Activated CD4-positive, alpha-beta T cell treated with anti-CD3 and anti-CD28 coated beads for 36 hours (primary cell): ENCODE measurements around the gene MRFAP1L1. TPM values are rescaled to one million over a fixed set of nuclear protein-coding genes. Genes with fewer than 3 reads are reported as not detected.

Source experiments
- ATAC-seq: fragments of 200-7000 bp; cut with Tn5 transposase; one replicate; pipeline ENCODE4 v1.10.0; 2021; ENCODE audit warnings: mild to moderate bottlenecking, moderate library complexity
- CTCF ChIA-PET: fragments of 350-600 bp; sonication (Branson Sonifier 250); formaldehyde crosslinking; loops from one replicate; lab custom pipeline; 2021; ENCODE audit warnings: antibody characterized with exemption; lab: Charles Lee
- POLR2A ChIA-PET: fragments of 350-600 bp; sonication (Branson Sonifier 250); formaldehyde crosslinking; loops from one replicate; lab custom pipeline; 2021; ENCODE audit warnings: antibody characterized with exemption, inconsistent platforms; lab: Charles Lee
- DNase-seq: peaks from one replicate; pipeline ENCODE4 v3.0.0-alpha.2; 2020
- H3K27ac Mint-ChIP-seq: one replicate; pipeline ENCODE4 v1.8.0; 2021; ENCODE audit warnings: mixed read lengths
- H3K27me3 Mint-ChIP-seq: one replicate; pipeline ENCODE4 v1.8.0; 2021; ENCODE audit warnings: mixed read lengths
- H3K36me3 Mint-ChIP-seq: one replicate; pipeline ENCODE4 v1.8.0; 2021; ENCODE audit warnings: low read depth, mixed read lengths
- H3K4me1 Mint-ChIP-seq: one replicate; pipeline ENCODE4 v1.8.0; 2021; ENCODE audit warnings: mixed read lengths
- H3K4me3 Mint-ChIP-seq: one replicate; pipeline ENCODE4 v1.8.0; 2021; ENCODE audit warnings: mild to moderate bottlenecking, moderate library complexity, mixed read lengths
- H3K9me3 Mint-ChIP-seq: one replicate; pipeline ENCODE4 v1.8.0; 2021; ENCODE audit warnings: low read depth, mixed read lengths
- intact Hi-C, 2 experiments: fragments of 100-400 bp; cut with DNase I in 1 of 2; cut with micrococcal nuclease in 1 of 2; formaldehyde crosslinking; loops; one replicate each; pipeline versions ENCODE4 v1.14.2 to v1.15.1; 2022 to 2024; cut with DNase I, micrococcal nuclease
- total RNA-seq, 2 experiments: library from RNA; stranded (reverse); gene quantifications; one replicate each; pipeline ENCODE4 v1.2.3, GENCODE V29; 2021

The MRFAP1L1 gene
- total RNA-seq, 2 experiments from 2014 or later: 36.4 to 45.0 TPM

DNA sequence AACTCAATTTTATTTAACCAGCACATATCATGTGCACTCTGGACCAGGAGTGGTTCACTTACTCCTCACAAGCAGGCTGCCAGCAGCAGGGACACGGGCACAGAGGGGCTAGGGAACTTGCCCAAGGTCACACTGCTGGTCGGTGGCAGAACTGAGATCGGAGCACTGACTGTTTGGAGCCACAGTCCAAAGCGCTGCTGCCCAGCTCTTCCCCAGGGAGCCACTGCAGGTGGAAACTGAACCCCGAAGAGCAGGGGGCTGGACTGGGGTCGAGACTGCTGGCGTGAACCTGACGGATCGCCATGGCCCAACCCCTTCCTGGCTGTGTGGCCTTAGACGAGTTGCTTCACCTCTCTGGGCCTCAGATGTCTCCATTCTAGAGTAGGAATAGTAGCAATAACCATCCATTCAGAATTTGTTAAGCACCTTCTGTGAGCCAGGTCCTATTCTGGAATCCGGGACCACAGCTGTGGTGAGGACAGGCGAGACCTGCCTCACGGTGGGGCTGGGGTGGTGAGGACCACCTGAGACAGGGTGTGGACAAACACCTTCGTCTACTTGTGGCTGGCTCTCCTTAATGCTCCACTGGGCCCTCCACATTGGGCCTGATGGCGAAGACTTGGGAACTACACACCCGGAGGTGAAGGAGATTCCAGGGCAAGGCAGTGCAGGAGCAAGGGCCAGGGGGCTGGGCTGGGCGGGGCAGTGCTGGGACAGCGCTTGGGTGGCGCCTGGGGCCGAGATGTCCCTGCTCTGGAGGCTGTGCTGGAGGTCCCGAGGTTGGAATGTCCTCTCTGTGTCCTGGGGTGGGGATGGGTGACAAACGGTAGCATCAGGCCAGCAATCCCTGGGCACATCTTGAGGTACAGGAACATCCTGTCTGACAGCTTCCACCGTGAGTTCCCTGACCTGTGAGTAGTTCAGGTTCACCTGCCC is 40.9 kb upstream of the MRFAP1L1 start:
- Mint-ChIP-seq H3K27me3 (no peaks in the 10 kb centered on the region), H3K4me3 (no peak overlapping the region), H3K9me3 (no peaks in the 10 kb centered on the region), H3K27ac (no peak overlapping the region), H3K36me3 (no peaks in the 10 kb centered on the region), H3K4me1 (peaks cover 10% of the 10 kb centered on the region)
- DNase-seq: no peak
- intact Hi-C loops: no loop called here
- CTCF ChIA-PET: interaction anchor here (0.7 to 0.9 kb wide), 2 partner anchors 30 to 238 kb away, joined by 3 to 5 read pairs; no protein-coding TSS in a partner anchor
- no peak for ATAC-seq
- POLR2A ChIA-PET: no interaction called here

DNA sequence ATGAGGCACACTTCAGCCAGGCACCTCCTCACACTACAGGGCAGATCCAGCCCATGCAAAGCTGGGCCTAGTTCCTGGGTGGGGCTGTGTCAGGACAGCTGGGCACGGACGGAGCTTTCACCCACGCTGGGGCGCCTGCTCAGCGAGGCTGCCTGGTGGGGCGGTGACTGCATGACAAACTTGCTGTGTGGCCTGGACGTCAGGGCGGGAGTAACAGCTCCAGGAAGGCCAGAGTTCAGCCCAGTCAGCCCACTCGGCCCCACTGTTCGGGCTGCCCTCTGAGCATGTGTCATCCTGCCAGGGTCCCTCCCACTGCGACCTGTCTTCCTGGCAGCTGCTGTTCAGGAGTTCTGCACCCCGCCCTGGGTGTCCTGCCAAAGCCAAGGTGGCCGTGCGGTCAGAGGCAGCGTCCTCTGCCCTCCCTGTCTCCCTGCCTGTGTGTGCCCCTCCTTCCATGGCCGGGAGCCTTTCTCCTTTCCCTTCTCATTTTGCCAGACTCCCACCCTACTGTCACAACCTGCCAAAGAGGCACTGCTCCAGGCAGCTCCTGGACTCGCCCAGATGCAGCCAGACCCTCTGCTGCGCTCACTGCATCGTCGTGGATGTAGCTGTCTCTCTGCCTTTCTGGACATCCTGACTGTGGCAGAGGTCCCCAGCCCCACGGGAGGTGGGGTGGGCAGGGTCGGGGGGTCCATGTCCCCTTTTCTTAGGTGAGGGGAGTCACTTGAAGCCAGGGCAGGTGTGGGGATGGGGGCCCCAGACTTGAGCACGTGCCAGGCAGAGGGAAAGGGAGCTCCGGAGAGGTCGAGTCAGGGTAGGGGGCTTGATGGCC is 39.9 kb upstream of the MRFAP1L1 start:
- peaks cover 10% of the 10 kb centered on the region for H3K4me1 Mint-ChIP-seq
- intact Hi-C loops: no loop called here
- POLR2A ChIA-PET: no interaction called here
- CTCF ChIA-PET: no interaction called here
- H3K9me3 Mint-ChIP-seq: no peaks in the 10 kb centered on the region
- ATAC-seq (no peak), DNase-seq (no peak)
- no peaks in the 10 kb centered on the region for H3K36me3 Mint-ChIP-seq
- H3K27ac Mint-ChIP-seq: no peak overlapping the region
- no peaks in the 10 kb centered on the region for H3K27me3 Mint-ChIP-seq
- no peak overlapping the region for H3K4me3 Mint-ChIP-seq

DNA sequence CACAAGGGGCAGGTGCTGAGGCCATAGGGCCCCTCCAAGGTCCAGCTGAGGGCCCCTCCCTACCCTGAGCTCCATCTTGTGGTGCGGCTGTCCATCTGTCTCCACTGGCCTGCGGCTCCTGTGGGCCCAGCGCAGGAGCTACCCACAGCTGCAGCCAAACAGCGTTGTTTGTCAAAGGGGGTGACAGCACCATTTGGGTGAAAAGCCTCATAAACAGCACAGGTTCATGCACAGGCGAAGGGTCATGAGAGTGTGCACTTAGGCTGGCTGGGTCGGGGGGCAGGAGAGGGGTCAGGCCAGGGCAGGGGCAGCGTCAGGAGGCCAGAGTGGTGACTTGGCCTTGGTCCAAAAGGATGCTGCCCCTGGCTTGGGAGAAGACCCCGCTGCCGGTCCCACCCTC is 38.6 kb upstream of the MRFAP1L1 start:
- POLR2A ChIA-PET: no interaction called here
- no peaks in the 10 kb centered on the region for H3K36me3 Mint-ChIP-seq
- H3K4me1 Mint-ChIP-seq: peaks cover 10% of the 10 kb centered on the region
- no peak for DNase-seq
- H3K27ac Mint-ChIP-seq: no peak overlapping the region
- no peaks in the 10 kb centered on the region for H3K9me3 Mint-ChIP-seq
- intact Hi-C loops: no loop called here
- CTCF ChIA-PET: interaction anchor here (1.1 kb wide), 1 partner anchor 125 kb away, joined by 4 read pairs; no protein-coding TSS in a partner anchor
- ATAC-seq: no peak
- no peaks in the 10 kb centered on the region for H3K27me3 Mint-ChIP-seq
- H3K4me3 Mint-ChIP-seq: no peak overlapping the region

DNA sequence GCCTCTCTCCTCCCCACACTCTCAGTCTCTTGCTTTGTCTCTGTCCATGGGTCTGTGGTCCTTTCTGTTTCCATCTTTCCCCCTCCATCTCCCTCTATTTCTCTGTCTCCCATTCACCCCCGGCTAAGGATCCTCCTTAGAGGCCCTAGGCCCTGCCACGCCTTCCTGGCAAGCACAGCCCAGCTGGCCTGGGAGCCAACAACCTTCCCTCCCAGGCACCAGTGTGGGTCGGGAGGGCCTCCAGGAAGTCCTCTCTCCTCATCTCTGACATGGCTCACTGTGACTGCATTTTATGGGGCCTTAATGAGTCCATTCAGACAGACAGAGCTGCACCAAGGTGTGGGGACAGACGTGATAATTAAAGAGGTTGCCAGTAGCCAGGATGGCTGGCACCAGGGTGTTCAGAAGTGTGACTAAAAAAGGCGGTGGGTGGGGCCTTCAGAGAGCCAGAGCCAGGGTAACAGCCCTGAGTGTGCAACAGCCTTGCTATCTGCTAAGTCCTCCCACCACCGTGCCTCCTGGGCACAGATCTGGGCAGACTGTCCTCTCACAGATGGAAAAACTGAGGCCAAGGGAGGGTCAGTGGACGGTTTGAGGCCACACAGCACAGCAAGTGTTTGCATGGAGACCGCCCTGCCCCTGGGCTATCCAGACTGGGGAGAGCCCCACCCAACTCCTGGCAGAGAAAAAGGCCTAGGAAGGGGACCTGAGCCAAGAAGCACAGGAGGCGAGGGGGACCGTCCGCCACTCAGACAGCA is 37.8 kb upstream of the MRFAP1L1 start:
- DNase-seq (no peak), ATAC-seq (no peak)
- Mint-ChIP-seq H3K27ac (no peak overlapping the region), H3K36me3 (no peaks in the 10 kb centered on the region), H3K4me3 (no peak overlapping the region), H3K9me3 (no peaks in the 10 kb centered on the region), H3K4me1 (peaks cover 10% of the 10 kb centered on the region), H3K27me3 (no peaks in the 10 kb centered on the region)
- ChIA-PET CTCF (interaction anchor here (1.1 kb wide), 1 partner anchor 126 kb away, joined by 4 read pairs; no protein-coding TSS in a partner anchor), POLR2A (no interaction called here)
- intact Hi-C loops: no loop called here

DNA sequence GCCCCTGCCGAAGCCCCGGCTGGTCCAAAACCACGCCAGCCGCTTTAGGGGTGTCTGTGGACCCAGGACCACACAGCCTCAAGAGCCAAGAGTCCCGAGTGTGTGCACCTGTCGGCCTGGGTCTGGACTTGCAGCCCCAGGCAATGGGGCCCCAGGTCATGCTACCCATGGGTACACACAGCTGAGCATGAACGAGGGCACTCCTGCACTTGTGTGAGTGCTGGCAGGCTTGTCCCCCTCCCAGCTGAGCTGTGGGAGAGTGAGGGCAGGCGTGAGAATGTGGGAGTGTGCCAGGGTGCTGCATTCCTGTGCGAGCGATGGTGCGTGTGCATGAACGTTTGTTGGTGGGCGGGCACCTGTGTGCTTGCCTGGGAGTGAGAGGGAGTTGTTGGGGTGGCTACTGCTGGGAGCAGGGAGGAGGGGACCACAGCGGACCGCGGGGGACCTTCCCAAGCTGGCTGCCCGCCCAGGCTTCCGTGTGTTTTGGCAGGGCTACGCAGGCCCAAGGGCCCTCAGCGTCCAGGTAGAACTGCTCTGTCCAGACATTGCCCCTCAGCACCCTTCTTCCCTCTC is 37.1 kb upstream of the MRFAP1L1 start:
- Mint-ChIP-seq H3K4me3 (no peak overlapping the region), H3K27me3 (no peaks in the 10 kb centered on the region), H3K4me1 (peaks cover 12% of the 10 kb centered on the region), H3K9me3 (no peaks in the 10 kb centered on the region), H3K27ac (no peak overlapping the region), H3K36me3 (no peaks in the 10 kb centered on the region)
- ATAC-seq (no peak), DNase-seq (no peak)
- ChIA-PET POLR2A (no interaction called here), CTCF (no interaction called here)
- intact Hi-C loops: no loop called here

GRCh38 chr4:6742989-6743388 is 33.3 kb upstream of the MRFAP1L1 start:
- DNase-seq: no peak
- H3K27me3 Mint-ChIP-seq: peaks cover 1% of the 10 kb centered on the region
- ChIA-PET CTCF (no interaction called here), POLR2A (no interaction called here)
- H3K4me3 Mint-ChIP-seq: no peak overlapping the region
- no peak overlapping the region for H3K27ac Mint-ChIP-seq
- no peak for ATAC-seq
- H3K36me3 Mint-ChIP-seq: no peaks in the 10 kb centered on the region
- intact Hi-C loops: no loop called here
- H3K9me3 Mint-ChIP-seq: no peaks in the 10 kb centered on the region
- H3K4me1 Mint-ChIP-seq: peaks cover 4% of the 10 kb centered on the region

DNA sequence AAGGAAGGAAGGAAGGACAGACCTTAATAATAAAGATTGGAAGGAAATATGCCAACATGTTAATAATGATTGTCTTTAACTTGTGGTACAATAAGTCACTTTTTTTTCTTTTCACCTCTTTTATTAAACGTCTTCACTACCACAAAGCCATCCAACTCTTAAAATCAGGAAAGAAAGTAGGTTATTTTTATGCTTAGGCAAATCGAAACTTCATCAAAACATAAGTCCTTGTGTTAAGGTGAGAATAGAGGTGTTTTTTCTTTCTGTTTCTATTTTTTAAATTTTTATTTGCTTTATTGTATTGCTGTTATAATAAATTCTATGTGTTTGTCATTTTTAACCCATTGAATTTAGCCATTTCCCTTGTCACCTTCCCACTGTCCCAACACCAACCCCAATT is 32.8 kb upstream of the MRFAP1L1 start:
- Mint-ChIP-seq H3K4me1 (peaks cover 4% of the 10 kb centered on the region), H3K9me3 (no peaks in the 10 kb centered on the region), H3K4me3 (no peak overlapping the region), H3K27ac (no peak overlapping the region), H3K36me3 (no peaks in the 10 kb centered on the region), H3K27me3 (peaks cover 1% of the 10 kb centered on the region)
- no peak for ATAC-seq
- CTCF ChIA-PET: no interaction called here
- no peak for DNase-seq
- POLR2A ChIA-PET: no interaction called here
- intact Hi-C loops: no loop called here

DNA sequence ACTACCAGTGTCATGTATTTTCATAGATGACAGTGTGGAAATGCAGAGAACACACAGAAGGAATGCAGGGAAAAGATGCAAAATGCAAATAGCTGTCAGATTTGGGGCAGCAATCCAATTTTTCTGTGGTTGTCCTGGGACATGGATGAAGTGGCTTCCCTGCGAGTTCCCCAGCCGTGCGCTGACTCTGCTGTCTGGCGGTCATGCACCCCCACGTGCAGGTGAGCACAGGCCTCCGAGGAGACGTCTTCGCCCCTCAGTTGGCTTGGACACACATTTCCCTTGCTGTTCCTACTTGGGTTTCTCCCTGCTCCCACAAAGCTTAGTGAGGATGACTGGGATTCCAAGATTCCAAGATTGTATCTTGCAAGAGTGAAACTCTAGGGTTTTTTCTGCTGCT is 30.7 kb upstream of the MRFAP1L1 start:
- no peak overlapping the region for H3K4me3 Mint-ChIP-seq
- ChIA-PET CTCF (no interaction called here), POLR2A (no interaction called here)
- H3K4me1 Mint-ChIP-seq: peaks cover 4% of the 10 kb centered on the region
- no peak for ATAC-seq
- peaks cover 1% of the 10 kb centered on the region for H3K27me3 Mint-ChIP-seq
- intact Hi-C loops: no loop called here
- no peak overlapping the region for H3K27ac Mint-ChIP-seq
- no peaks in the 10 kb centered on the region for H3K9me3 Mint-ChIP-seq
- H3K36me3 Mint-ChIP-seq: no peaks in the 10 kb centered on the region
- no peak for DNase-seq

DNA sequence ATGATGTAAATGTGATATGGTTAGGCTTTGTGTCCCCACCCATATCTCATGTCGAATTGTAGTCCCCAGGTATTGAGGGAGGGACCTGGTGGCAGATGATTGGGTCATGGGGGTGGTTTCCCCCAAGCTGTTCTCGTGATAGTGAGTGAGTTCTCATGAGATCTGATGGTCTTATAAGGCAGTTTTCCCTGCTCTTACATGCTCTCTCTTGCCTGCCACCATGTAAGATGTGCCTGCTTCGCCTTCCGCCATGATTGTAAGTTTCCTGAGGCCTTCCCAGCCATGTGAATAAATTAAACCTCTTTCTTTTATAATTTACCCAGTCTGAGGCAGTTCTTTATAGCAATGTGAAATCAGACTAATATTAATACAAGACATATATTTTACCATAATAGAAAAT is 30.3 kb upstream of the MRFAP1L1 start:
- Mint-ChIP-seq H3K9me3 (no peaks in the 10 kb centered on the region), H3K4me3 (no peak overlapping the region), H3K27me3 (peaks cover 1% of the 10 kb centered on the region), H3K27ac (no peak overlapping the region), H3K36me3 (no peaks in the 10 kb centered on the region), H3K4me1 (peaks cover 4% of the 10 kb centered on the region)
- DNase-seq: no peak
- POLR2A ChIA-PET: no interaction called here
- ATAC-seq: no peak
- CTCF ChIA-PET: no interaction called here
- intact Hi-C loops: no loop called here

GRCh38 chr4:6734165-6734786 is 24.6 kb upstream of the MRFAP1L1 start:
- Mint-ChIP-seq H3K36me3 (no peaks in the 10 kb centered on the region), H3K9me3 (no peaks in the 10 kb centered on the region), H3K27ac (no peak overlapping the region), H3K4me1 (no peaks in the 10 kb centered on the region), H3K4me3 (no peak overlapping the region), H3K27me3 (no peaks in the 10 kb centered on the region)
- ATAC-seq (no peak), DNase-seq (no peak)
- CTCF ChIA-PET: no interaction called here
- POLR2A ChIA-PET: no interaction called here
- intact Hi-C loops: no loop called here
